Measurements from ENCODE around the gene MYBPHL. TPM values are rescaled to one million over a fixed set of nuclear protein-coding genes. Genes with fewer than 3 reads are reported as not detected.

Gene MYBPHL
- total RNA-seq, 1 donor from 2014 or later: not detected

DNA sequence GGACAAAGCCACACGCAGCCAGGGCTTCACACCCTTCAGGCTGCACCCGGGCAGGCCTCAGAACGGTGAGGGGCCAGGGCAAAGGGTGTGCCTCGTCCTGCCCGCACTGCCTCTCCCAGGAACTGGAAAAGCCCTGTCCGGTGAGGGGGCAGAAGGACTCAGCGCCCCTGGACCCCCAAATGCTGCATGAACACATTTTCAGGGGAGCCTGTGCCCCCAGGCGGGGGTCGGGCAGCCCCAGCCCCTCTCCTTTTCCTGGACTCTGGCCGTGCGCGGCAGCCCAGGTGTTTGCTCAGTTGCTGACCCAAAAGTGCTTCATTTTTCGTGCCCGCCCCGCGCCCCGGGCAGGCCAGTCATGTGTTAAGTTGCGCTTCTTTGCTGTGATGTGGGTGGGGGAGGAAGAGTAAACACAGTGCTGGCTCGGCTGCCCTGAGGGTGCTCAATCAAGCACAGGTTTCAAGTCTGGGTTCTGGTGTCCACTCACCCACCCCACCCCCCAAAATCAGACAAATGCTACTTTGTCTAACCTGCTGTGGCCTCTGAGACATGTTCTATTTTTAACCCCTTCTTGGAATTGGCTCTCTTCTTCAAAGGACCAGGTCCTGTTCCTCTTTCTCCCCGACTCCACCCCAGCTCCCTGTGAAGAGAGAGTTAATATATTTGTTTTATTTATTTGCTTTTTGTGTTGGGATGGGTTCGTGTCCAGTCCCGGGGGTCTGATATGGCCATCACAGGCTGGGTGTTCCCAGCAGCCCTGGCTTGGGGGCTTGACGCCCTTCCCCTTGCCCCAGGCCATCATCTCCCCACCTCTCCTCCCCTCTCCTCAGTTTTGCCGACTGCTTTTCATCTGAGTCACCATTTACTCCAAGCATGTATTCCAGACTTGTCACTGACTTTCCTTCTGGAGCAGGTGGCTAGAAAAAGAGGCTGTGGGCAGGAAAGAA lies 32.0 kb downstream of the MYBPHL start:
- peak overlapping the region; percentile 28 for H3K4me3 ChIP-seq (ENCODE audit: low read depth, low read length)
- DNase-seq (ENCODE audit: low read depth): no peak
- TF ChIP-seq, protein P1, sequence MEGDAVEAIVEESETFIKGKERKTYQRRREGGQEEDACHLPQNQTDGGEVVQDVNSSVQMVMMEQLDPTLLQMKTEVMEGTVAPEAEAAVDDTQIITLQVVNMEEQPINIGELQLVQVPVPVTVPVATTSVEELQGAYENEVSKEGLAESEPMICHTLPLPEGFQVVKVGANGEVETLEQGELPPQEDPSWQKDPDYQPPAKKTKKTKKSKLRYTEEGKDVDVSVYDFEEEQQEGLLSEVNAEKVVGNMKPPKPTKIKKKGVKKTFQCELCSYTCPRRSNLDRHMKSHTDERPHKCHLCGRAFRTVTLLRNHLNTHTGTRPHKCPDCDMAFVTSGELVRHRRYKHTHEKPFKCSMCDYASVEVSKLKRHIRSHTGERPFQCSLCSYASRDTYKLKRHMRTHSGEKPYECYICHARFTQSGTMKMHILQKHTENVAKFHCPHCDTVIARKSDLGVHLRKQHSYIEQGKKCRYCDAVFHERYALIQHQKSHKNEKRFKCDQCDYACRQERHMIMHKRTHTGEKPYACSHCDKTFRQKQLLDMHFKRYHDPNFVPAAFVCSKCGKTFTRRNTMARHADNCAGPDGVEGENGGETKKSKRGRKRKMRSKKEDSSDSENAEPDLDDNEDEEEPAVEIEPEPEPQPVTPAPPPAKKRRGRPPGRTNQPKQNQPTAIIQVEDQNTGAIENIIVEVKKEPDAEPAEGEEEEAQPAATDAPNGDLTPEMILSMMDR (conservative IDR thresholded peaks at IDR 0.05; ENCODE audit: low read depth, low read length): no peak

DNA sequence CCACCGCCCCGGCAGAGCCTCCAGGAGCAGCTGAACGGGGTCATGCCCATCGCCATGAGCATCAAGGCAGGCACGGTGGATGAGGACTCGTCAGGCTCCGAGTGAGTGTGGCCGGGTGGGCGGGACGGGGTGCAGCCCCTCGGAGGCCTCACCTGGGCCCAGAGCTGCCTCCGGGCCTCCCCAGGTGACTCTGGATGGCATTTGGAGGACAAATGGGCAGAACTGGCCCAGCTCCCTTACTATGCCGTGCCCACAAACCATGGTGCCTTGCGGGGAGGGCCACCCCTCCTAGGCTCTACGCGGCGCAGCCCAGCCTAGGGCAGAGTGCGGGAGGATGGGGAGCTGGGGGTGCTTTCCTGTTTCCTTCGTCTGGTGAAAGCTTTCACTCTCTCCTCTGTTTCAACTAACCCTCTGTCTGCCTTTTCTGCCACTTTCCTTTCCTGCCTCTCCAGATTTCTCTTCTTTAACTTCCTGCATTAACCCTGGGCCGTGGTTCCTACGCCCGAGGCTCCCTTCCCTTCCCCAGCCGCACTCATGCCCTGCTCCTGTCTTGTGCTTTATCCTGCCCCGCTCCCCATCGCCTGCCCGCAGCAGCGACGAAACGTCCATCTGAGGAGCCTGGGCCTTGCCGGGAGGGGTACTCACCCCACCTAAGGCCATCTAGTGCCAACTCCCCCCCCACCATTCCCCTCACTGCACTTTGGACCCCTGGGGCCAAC lies 33.1 kb downstream of the MYBPHL start:
- TF ChIP-seq, protein P1 (conservative IDR thresholded peaks at IDR 0.05; ENCODE audit: low read depth, low read length): no peak
- H3K4me3 ChIP-seq (ENCODE audit: low read depth, low read length): no peak overlapping the region

DNA sequence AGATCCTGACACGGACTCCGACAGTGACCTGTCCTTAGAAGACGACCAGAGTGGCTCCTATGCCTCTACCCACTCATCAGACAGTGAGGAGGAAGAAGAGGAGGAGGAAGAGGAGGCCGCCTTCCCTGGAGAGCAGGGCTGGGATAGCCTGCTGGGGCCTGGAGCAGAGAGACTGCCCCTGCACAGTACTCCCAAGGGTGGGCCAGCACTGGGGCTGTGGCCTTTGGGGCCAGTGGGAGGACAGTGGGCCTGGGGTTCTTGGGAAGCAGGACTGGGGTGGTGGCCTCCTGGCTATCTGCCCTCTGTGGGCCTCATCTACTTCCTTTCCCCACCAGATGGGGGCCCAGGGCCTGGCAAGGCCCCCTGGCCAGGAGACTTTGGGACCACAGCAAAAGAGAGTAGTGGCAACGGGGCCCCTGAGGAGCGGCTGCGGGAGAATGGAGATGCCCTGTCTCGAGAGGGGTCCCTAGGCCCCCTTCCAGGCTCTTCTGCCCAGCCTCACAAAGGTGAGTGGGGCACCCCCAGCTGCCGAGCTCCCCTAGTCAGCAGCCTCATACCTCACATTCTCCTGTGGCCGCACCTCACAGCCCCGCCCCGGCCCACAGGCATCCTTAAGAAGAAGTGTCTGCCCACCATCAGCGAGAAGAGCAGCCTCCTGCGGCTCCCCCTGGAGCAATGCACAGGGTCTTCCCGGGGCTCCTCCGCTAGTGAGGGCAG lies 33.8 kb downstream of the MYBPHL start:
- TF ChIP-seq, protein P1 (conservative IDR thresholded peaks at IDR 0.05; ENCODE audit: low read depth, low read length): no peak
- no peak for DNase-seq (ENCODE audit: low read depth)
- H3K4me3 ChIP-seq (ENCODE audit: low read depth, low read length): no peak overlapping the region

More for the DNA sequence above, 33.1 kb downstream of the MYBPHL start:
- DNase-seq (ENCODE audit: low read depth): no peak

DNA sequence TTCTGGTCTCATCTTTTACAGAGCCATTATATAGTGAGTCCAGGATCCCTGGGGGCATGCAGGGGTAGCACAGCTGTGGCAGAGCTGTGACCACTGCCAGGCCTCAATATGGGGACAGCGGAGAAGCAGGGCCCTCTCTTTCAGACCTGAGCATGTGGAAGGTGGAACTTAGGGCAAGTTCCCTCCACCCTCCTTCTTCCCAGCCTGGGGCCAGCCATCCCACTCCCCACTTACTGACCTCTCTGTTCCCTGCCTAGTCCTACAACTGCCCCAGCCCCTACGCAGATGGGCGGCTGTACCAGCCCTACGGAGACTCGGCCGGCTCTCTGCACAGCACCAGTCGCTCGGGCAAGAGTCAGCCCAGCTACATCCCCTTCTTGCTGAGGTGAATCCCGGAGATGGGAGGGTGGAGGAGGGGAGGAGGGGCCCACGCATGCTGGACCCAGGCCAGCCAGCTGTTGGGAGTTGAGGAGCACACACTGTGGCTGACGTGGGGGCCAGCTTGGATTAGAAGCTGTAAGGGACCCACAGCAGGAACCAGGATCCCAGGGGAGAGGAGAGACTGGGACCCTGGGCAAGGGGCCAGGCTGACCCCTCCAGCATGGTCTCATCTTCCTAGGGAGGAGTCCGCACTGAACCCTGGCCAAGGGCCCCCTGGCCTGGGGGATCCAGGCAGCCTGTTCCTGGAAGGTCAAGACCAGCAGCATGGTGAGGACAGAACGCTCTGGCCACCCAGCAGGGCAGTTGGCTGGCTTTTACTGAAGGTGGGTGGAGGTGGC lies 34.6 kb downstream of the MYBPHL start:
- TF ChIP-seq, protein P1 (conservative IDR thresholded peaks at IDR 0.05; ENCODE audit: low read depth, low read length): no peak

DNA sequence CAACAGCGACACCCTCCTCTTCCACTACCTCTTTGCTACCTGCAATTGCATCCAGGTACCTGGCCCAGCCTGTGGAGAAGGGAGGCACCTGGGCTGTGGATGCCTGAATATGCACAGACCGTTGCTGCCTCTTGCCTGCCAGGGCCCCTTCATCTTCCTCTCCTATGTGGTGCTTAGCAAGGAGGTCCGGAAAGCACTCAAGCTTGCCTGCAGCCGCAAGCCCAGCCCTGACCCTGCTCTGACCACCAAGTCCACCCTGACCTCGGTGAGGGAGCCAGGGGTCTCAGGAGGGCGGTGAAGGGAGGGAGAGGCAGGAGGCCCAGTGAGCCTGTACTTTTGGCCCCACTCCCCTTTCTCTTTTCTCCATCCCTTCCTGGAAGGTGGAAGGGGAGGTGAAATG lies 35.4 kb downstream of the MYBPHL start:
- no peak for DNase-seq (ENCODE audit: low read depth)
- no peak overlapping the region for H3K4me3 ChIP-seq (ENCODE audit: low read depth, low read length)
- TF ChIP-seq, protein P1 (conservative IDR thresholded peaks at IDR 0.05; ENCODE audit: low read depth, low read length): no peak

More for the DNA sequence above, 34.6 kb downstream of the MYBPHL start:
- no peak for DNase-seq (ENCODE audit: low read depth)
- H3K4me3 ChIP-seq (ENCODE audit: low read depth, low read length): no peak overlapping the region

Data from epithelial cell of proximal tubule (primary cell).